ENCODE data around the gene RNF220. TPM values are rescaled to one million over a fixed set of nuclear protein-coding genes. Genes with fewer than 3 reads are reported as not detected.
A peak's percentile ranks its signal among the peaks of the same experiment; 100 is the strongest.

RNF220 gene
- total RNA-seq, 1 donor from 2014 or later = 84.4 TPM

GRCh38 chr1:44375547-44375946 lies 29.5 kb upstream of the RNF220 start:
- no peak for TF ChIP-seq CTCF (IDR thresholded peaks at IDR 0.05)
- Mint-ChIP-seq H3K4me1 (ENCODE audit: unreplicated experiment) (no peaks in the 10 kb centered on the region), H3K36me3 (ENCODE audit: unreplicated experiment) (no peaks in the 10 kb centered on the region), H3K27ac (ENCODE audit: unreplicated experiment) (no peak overlapping the region), H3K9me3 (ENCODE audit: unreplicated experiment) (no peaks in the 10 kb centered on the region), H3K4me3 (ENCODE audit: unreplicated experiment) (no peak overlapping the region), H3K27me3 (ENCODE audit: unreplicated experiment) (peaks cover 5% of the 10 kb centered on the region)
- DNase-seq (ENCODE audit: extremely low spot score, unreplicated experiment) = no peak

- Mint-ChIP-seq H3K4me3 (ENCODE audit: unreplicated experiment) (no peak overlapping the region), H3K4me1 (ENCODE audit: unreplicated experiment) (no peaks in the 10 kb centered on the region)
- DNase-seq (ENCODE audit: extremely low spot score, unreplicated experiment) = no peak
Measured at GRCh38 chr1:44377925-44378784, 26.9 kb upstream of the RNF220 start.

GRCh38 chr1:44380666-44381177 lies 24.3 kb upstream of the RNF220 start:
- Mint-ChIP-seq H3K36me3 (ENCODE audit: unreplicated experiment) (no peaks in the 10 kb centered on the region), H3K4me1 (ENCODE audit: unreplicated experiment) (no peaks in the 10 kb centered on the region), H3K27me3 (ENCODE audit: unreplicated experiment) (peaks cover 30% of the 10 kb centered on the region), H3K9me3 (ENCODE audit: unreplicated experiment) (no peaks in the 10 kb centered on the region), H3K4me3 (ENCODE audit: unreplicated experiment) (no peak overlapping the region), H3K27ac (ENCODE audit: unreplicated experiment) (no peak overlapping the region)
- no peak for DNase-seq (ENCODE audit: extremely low spot score, unreplicated experiment)
- TF ChIP-seq CTCF (IDR thresholded peaks at IDR 0.05) = no peak

More at GRCh38 chr1:44377925-44378784, 26.9 kb upstream of the RNF220 start:
- peak; percentile 74 for TF ChIP-seq CTCF (IDR thresholded peaks at IDR 0.05)
- H3K36me3 Mint-ChIP-seq (ENCODE audit: unreplicated experiment) = no peaks in the 10 kb centered on the region
- H3K9me3 Mint-ChIP-seq (ENCODE audit: unreplicated experiment) = no peaks in the 10 kb centered on the region
- H3K27ac Mint-ChIP-seq (ENCODE audit: unreplicated experiment) = no peak overlapping the region
- H3K27me3 Mint-ChIP-seq (ENCODE audit: unreplicated experiment) = peaks cover 16% of the 10 kb centered on the region

- Mint-ChIP-seq H3K4me1 (ENCODE audit: unreplicated experiment) (no peaks in the 10 kb centered on the region), H3K9me3 (ENCODE audit: unreplicated experiment) (no peaks in the 10 kb centered on the region), H3K36me3 (ENCODE audit: unreplicated experiment) (no peaks in the 10 kb centered on the region), H3K27ac (ENCODE audit: unreplicated experiment) (no peak overlapping the region), H3K4me3 (ENCODE audit: unreplicated experiment) (no peak overlapping the region), H3K27me3 (ENCODE audit: unreplicated experiment) (peaks cover 20% of the 10 kb centered on the region)
- TF ChIP-seq CTCF (IDR thresholded peaks at IDR 0.05) = no peak
- DNase-seq (ENCODE audit: extremely low spot score, unreplicated experiment) = no peak
Measured at GRCh38 chr1:44388551-44388950, 16.5 kb upstream of the RNF220 start.

- Mint-ChIP-seq H3K4me3 (ENCODE audit: unreplicated experiment) (no peak overlapping the region), H3K4me1 (ENCODE audit: unreplicated experiment) (no peaks in the 10 kb centered on the region), H3K36me3 (ENCODE audit: unreplicated experiment) (no peaks in the 10 kb centered on the region), H3K27me3 (ENCODE audit: unreplicated experiment) (peaks cover 23% of the 10 kb centered on the region), H3K27ac (ENCODE audit: unreplicated experiment) (no peak overlapping the region), H3K9me3 (ENCODE audit: unreplicated experiment) (no peaks in the 10 kb centered on the region)
- no peak for DNase-seq (ENCODE audit: extremely low spot score, unreplicated experiment)
- no peak for TF ChIP-seq CTCF (IDR thresholded peaks at IDR 0.05)
Measured at GRCh38 chr1:44389437-44389836, 15.6 kb upstream of the RNF220 start.

Measured in osteocyte (in vitro differentiated cells).